ENCODE data around the gene MINDY4. TPM values are rescaled to one million over a fixed set of nuclear protein-coding genes. Genes with fewer than 3 reads are reported as not detected.
A peak's percentile ranks its signal among the peaks of the same experiment; 100 is the strongest.

MINDY4 gene
- polyA plus RNA-seq, 1 experiment: 2.3 TPM

- ChIA-PET POLR2A (no interaction called here), CTCF (interaction anchor here (0.9 to 1.2 kb wide), 2 partner anchors 14 to 35 kb away, joined by 3 read pairs; no protein-coding TSS in a partner anchor)
- no peak for TF ChIP-seq CTCF (IDR thresholded peaks at IDR 0.05; ENCODE audit: insufficient read depth, low read depth, low read length)
Observed at GRCh38 chr7:30785786-30786185, 14.6 kb downstream of the MINDY4 start.

GRCh38 chr7:30787486-30787885, 16.3 kb downstream of the MINDY4 start:
- TF ChIP-seq CTCF (IDR thresholded peaks at IDR 0.05; ENCODE audit: insufficient read depth, low read depth, low read length): no peak
- peaks cover 8% of the 10 kb centered on the region for H3K36me3 ChIP-seq (ENCODE audit: control insufficient read depth, insufficient read depth, low read length)
- no peak for DNase-seq (ENCODE audit: low read depth)
- ChIA-PET CTCF (interaction anchor here (0.8 to 1.2 kb wide), 4 partner anchors 9 to 1712 kb away, joined by 3 to 6 read pairs (median 4); no protein-coding TSS in a partner anchor), POLR2A (no interaction called here)
- H3K27me3 ChIP-seq (ENCODE audit: control insufficient read depth, insufficient read depth, low read length): no peaks in the 10 kb centered on the region
- no peak overlapping the region for H3K4me3 ChIP-seq (ENCODE audit: low read depth, low read length)

More at GRCh38 chr7:30785786-30786185, 14.6 kb downstream of the MINDY4 start:
- Histone ChIP-seq H3K4me3 (ENCODE audit: low read depth, low read length) (no peak overlapping the region), H3K36me3 (ENCODE audit: control insufficient read depth, insufficient read depth, low read length) (peaks cover 7% of the 10 kb centered on the region), H3K27me3 (ENCODE audit: control insufficient read depth, insufficient read depth, low read length) (no peaks in the 10 kb centered on the region)
- DNase-seq (ENCODE audit: low read depth): no peak

GRCh38 chr7:30788640-30789333, 17.6 kb downstream of the MINDY4 start:
- Histone ChIP-seq H3K36me3 (ENCODE audit: control insufficient read depth, insufficient read depth, low read length) (peaks cover 7% of the 10 kb centered on the region), H3K4me3 (ENCODE audit: low read depth, low read length) (no peak overlapping the region)
- POLR2A ChIA-PET: interaction anchor here (0.6 kb wide), 1 partner anchor 22 kb away, joined by 7 read pairs; no protein-coding TSS in a partner anchor

GRCh38 chr7:30789334-30789711, 18.1 kb downstream of the MINDY4 start:
- Histone ChIP-seq H3K36me3 (ENCODE audit: control insufficient read depth, insufficient read depth, low read length) (peaks cover 7% of the 10 kb centered on the region), H3K27me3 (ENCODE audit: control insufficient read depth, insufficient read depth, low read length) (no peaks in the 10 kb centered on the region), H3K4me3 (ENCODE audit: low read depth, low read length) (no peak overlapping the region)
- CTCF ChIA-PET: no interaction called here
- POLR2A ChIA-PET: interaction anchor here (0.6 kb wide), 1 partner anchor 22 kb away, joined by 7 read pairs; no protein-coding TSS in a partner anchor
- no peak for TF ChIP-seq CTCF (IDR thresholded peaks at IDR 0.05; ENCODE audit: insufficient read depth, low read depth, low read length)
- DNase-seq (ENCODE audit: low read depth): peak; percentile 67

More at GRCh38 chr7:30788640-30789333, 17.6 kb downstream of the MINDY4 start:
- CTCF ChIA-PET: interaction anchor here (0.9 kb wide), 1 partner anchor 11 kb away, joined by 3 read pairs; no protein-coding TSS in a partner anchor
- no peak for DNase-seq (ENCODE audit: low read depth)
- TF ChIP-seq CTCF (IDR thresholded peaks at IDR 0.05; ENCODE audit: insufficient read depth, low read depth, low read length): no peak
- H3K27me3 ChIP-seq (ENCODE audit: control insufficient read depth, insufficient read depth, low read length): no peaks in the 10 kb centered on the region

GRCh38 chr7:30790356-30790755, 19.1 kb downstream of the MINDY4 start:
- no peak for TF ChIP-seq CTCF (IDR thresholded peaks at IDR 0.05; ENCODE audit: insufficient read depth, low read depth, low read length)
- DNase-seq (ENCODE audit: low read depth): no peak
- POLR2A ChIA-PET: no interaction called here
- CTCF ChIA-PET: interaction anchor here (0.8 to 1.3 kb wide), 4 partner anchors 11 to 48 kb away, joined by 3 to 6 read pairs (median 4); no protein-coding TSS in a partner anchor
- H3K27me3 ChIP-seq (ENCODE audit: control insufficient read depth, insufficient read depth, low read length): no peaks in the 10 kb centered on the region
- peaks cover 7% of the 10 kb centered on the region for H3K36me3 ChIP-seq (ENCODE audit: control insufficient read depth, insufficient read depth, low read length)
- H3K4me3 ChIP-seq (ENCODE audit: low read depth, low read length): no peak overlapping the region

All from BJ (cell line).